Mesendoderm (in vitro differentiated cells): Measurements from ENCODE around the gene EARS2.

Source experiments
- DNase-seq: peaks from one replicate; pipeline ENCODE4 v3.0.0; 2013
- H2AK5ac ChIP-seq: 2 replicates; pipeline ENCODE4 v1.6.1; 2013; ENCODE audit warnings: low read length, inconsistent platforms
- H2BK120ac ChIP-seq: 2 replicates; pipeline ENCODE4 v1.6.1; 2013; ENCODE audit warnings: low read depth, mild to moderate bottlenecking, low read length, moderate library complexity, mixed read lengths
- H2BK15ac ChIP-seq: replicated peaks from 2 replicates; pipeline ENCODE4 v1.6.1; 2013; ENCODE audit warnings: low read depth, mild to moderate bottlenecking, moderate library complexity
- H2BK5ac ChIP-seq: 2 replicates; pipeline ENCODE4 v1.6.1; 2013; ENCODE audit warnings: low read length, inconsistent platforms
- H3K18ac ChIP-seq: 2 replicates; pipeline ENCODE4 v1.6.1; 2013; ENCODE audit warnings: mild to moderate bottlenecking, low read length, mixed read lengths
- H3K23ac ChIP-seq: one replicate; pipeline ENCODE4 v1.6.1; 2013; ENCODE audit warnings: low read length
- H3K27ac ChIP-seq: 2 replicates; pipeline ENCODE4 v1.5.1; 2013; ENCODE audit warnings: low read depth, mild to moderate bottlenecking, inconsistent platforms, low read length, moderate library complexity
- H3K27me3 ChIP-seq: 2 replicates; pipeline ENCODE4 v1.6.1; 2013; ENCODE audit warnings: low read length, control low read depth, mild to moderate bottlenecking, inconsistent platforms; ENCODE audit not compliant: insufficient read depth, poor library complexity
- H3K36me3 ChIP-seq: 2 replicates; pipeline ENCODE4 v1.6.1; 2013; ENCODE audit warnings: low read length, inconsistent platforms; ENCODE audit not compliant: control insufficient read depth, insufficient read depth
- H3K4ac ChIP-seq: one replicate; pipeline ENCODE4 v1.6.1; 2013; ENCODE audit warnings: low read depth, mild to moderate bottlenecking, low read length, moderate library complexity
- H3K4me1 ChIP-seq: 2 replicates; pipeline ENCODE4 v1.6.1; 2013; ENCODE audit warnings: low read depth, low read length, inconsistent platforms; ENCODE audit not compliant: control insufficient read depth
- H3K4me2 ChIP-seq: 2 replicates; pipeline ENCODE4 v1.6.1; 2013; ENCODE audit warnings: low read length
- H3K4me3 ChIP-seq: 2 replicates; pipeline ENCODE4 v1.5.1; 2013; ENCODE audit warnings: mild to moderate bottlenecking, low read length
- H3K56ac ChIP-seq: one replicate; pipeline ENCODE4 v1.6.1; 2013; ENCODE audit warnings: low read length
- H3K79me1 ChIP-seq: 2 replicates; pipeline ENCODE4 v1.6.1; 2013; ENCODE audit warnings: low read length, inconsistent platforms
- H3K79me2 ChIP-seq: 2 replicates; pipeline ENCODE4 v1.6.1; 2013; ENCODE audit warnings: mild to moderate bottlenecking, low read length; ENCODE audit not compliant: control insufficient read depth, insufficient read depth
- H3K9ac ChIP-seq: 2 replicates; pipeline ENCODE4 v1.6.1; 2013; ENCODE audit warnings: low read length, inconsistent platforms
- H4K5ac ChIP-seq: one replicate; pipeline ENCODE4 v1.6.1; 2013; ENCODE audit warnings: low read length
- H4K8ac ChIP-seq: one replicate; pipeline ENCODE4 v1.6.1; 2013; ENCODE audit warnings: low read depth, mild to moderate bottlenecking, control low read depth, low read length, moderate library complexity
- WGBS: extraction: QIAGEN DNeasy Blood & Tissue Kit; methylation state at CpG from one replicate; pipeline ENCODE4 v1.1.7; 2013; ENCODE audit warnings: low lambda C conversion rate, missing lambda C conversion rate; ENCODE audit not compliant: insufficient coverage; ENCODE audit errors: extremely low coverage; 5-methylcytosine and 5-hydroxymethylcytosine counted together

The EARS2 gene

GRCh38 chr16:23579371-23579770, 22.2 kb upstream of the EARS2 start:
- Histone ChIP-seq H3K4me2 (no peak overlapping the region), H3K36me3 (peaks cover 7% of the 10 kb centered on the region), H2BK5ac (no peak overlapping the region)

GRCh38 chr16:23578101-23578830, 21.1 kb upstream of the EARS2 start:
- H2BK120ac ChIP-seq, result no peak overlapping the region
- no peak overlapping the region for H3K56ac ChIP-seq
- H3K36me3 ChIP-seq, result peaks cover 5% of the 10 kb centered on the region
- no peak overlapping the region for H3K18ac ChIP-seq
- H2BK15ac ChIP-seq, result no peak overlapping the region
- H4K5ac ChIP-seq, result no peak overlapping the region
- H3K27me3 ChIP-seq, result no peaks in the 10 kb centered on the region
- no peak overlapping the region for H3K4ac ChIP-seq
- no peak overlapping the region for H3K9ac ChIP-seq
- no peak overlapping the region for H2AK5ac ChIP-seq
- H3K23ac ChIP-seq, result no peak overlapping the region
- H3K79me2 ChIP-seq, result no peaks in the 10 kb centered on the region
- H3K4me3 ChIP-seq, result no peak overlapping the region
- no peaks in the 10 kb centered on the region for H3K4me1 ChIP-seq
- H3K4me2 ChIP-seq, result no peak overlapping the region
- no CpG with 5 or more reads among the region's 5 CpGs for WGBS
- no peaks in the 10 kb centered on the region for H3K79me1 ChIP-seq
- no peak for DNase-seq
- H3K27ac ChIP-seq, result no peak overlapping the region
- H2BK5ac ChIP-seq, result no peak overlapping the region
- H4K8ac ChIP-seq, result no peak overlapping the region

More at GRCh38 chr16:23579371-23579770, 22.2 kb upstream of the EARS2 start:
- no peaks in the 10 kb centered on the region for H3K79me2 ChIP-seq
- H3K27ac ChIP-seq, result no peak overlapping the region
- no peak overlapping the region for H2AK5ac ChIP-seq
- no peak overlapping the region for H3K4me3 ChIP-seq
- H4K5ac ChIP-seq, result no peak overlapping the region
- no peaks in the 10 kb centered on the region for H3K27me3 ChIP-seq
- H4K8ac ChIP-seq, result no peak overlapping the region
- no peak overlapping the region for H3K4ac ChIP-seq
- no peak overlapping the region for H2BK120ac ChIP-seq
- DNase-seq, result no peak
- no peak overlapping the region for H2BK15ac ChIP-seq
- no CpG with 5 or more reads among the region's 4 CpGs for WGBS
- H3K23ac ChIP-seq, result no peak overlapping the region
- H3K4me1 ChIP-seq, result no peaks in the 10 kb centered on the region
- H3K79me1 ChIP-seq, result no peaks in the 10 kb centered on the region
- no peak overlapping the region for H3K18ac ChIP-seq
- no peak overlapping the region for H3K9ac ChIP-seq
- H3K56ac ChIP-seq, result no peak overlapping the region

GRCh38 chr16:23577493-23577892, 20.3 kb upstream of the EARS2 start:
- Histone ChIP-seq H3K4me1 (no peaks in the 10 kb centered on the region), H3K79me1 (no peaks in the 10 kb centered on the region), H3K4ac (no peak overlapping the region), H3K18ac (no peak overlapping the region), H3K27me3 (no peaks in the 10 kb centered on the region), H2BK15ac (no peak overlapping the region), H2BK5ac (no peak overlapping the region), H3K79me2 (no peaks in the 10 kb centered on the region), H4K5ac (no peak overlapping the region), H4K8ac (no peak overlapping the region), H3K27ac (no peak overlapping the region), H2AK5ac (no peak overlapping the region), H3K4me3 (no peak overlapping the region), H3K56ac (no peak overlapping the region), H3K9ac (no peak overlapping the region), H3K36me3 (peaks cover 5% of the 10 kb centered on the region), H3K4me2 (no peak overlapping the region), H3K23ac (no peak overlapping the region), H2BK120ac (no peak overlapping the region)
- no CpG with 5 or more reads among the region's 2 CpGs for WGBS
- no peak for DNase-seq

GRCh38 chr16:23575834-23576233, 18.7 kb upstream of the EARS2 start:
- Histone ChIP-seq H3K23ac (no peak overlapping the region), H3K36me3 (peaks cover 5% of the 10 kb centered on the region), H2BK5ac (no peak overlapping the region), H3K18ac (no peak overlapping the region), H3K4me3 (no peak overlapping the region), H3K27ac (no peak overlapping the region), H2BK15ac (no peak overlapping the region), H3K4me2 (no peak overlapping the region), H4K8ac (no peak overlapping the region), H3K4me1 (no peaks in the 10 kb centered on the region), H3K4ac (no peak overlapping the region), H3K9ac (no peak overlapping the region), H3K56ac (no peak overlapping the region), H2AK5ac (no peak overlapping the region), H3K27me3 (no peaks in the 10 kb centered on the region), H2BK120ac (no peak overlapping the region), H4K5ac (no peak overlapping the region), H3K79me2 (no peaks in the 10 kb centered on the region), H3K79me1 (peaks cover 1% of the 10 kb centered on the region)
- DNase-seq, result peak; percentile 54
- no CpG with 5 or more reads among the region's 3 CpGs for WGBS

- Histone ChIP-seq H2BK120ac (no peak overlapping the region), H4K5ac (no peak overlapping the region), H3K4me1 (no peaks in the 10 kb centered on the region), H3K27ac (no peak overlapping the region), H3K18ac (no peak overlapping the region), H3K27me3 (no peaks in the 10 kb centered on the region), H3K23ac (no peak overlapping the region), H3K36me3 (peaks cover 9% of the 10 kb centered on the region), H3K4ac (no peak overlapping the region), H3K56ac (no peak overlapping the region), H2BK5ac (no peak overlapping the region), H4K8ac (no peak overlapping the region), H2BK15ac (no peak overlapping the region), H3K79me1 (peaks cover 1% of the 10 kb centered on the region), H3K4me3 (no peak overlapping the region), H2AK5ac (no peak overlapping the region), H3K9ac (no peak overlapping the region), H3K79me2 (no peaks in the 10 kb centered on the region), H3K4me2 (no peak overlapping the region)
- DNase-seq, result no peak
- no CpG with 5 or more reads among the region's 5 CpGs for WGBS
Measured at GRCh38 chr16:23573817-23574216, 16.7 kb upstream of the EARS2 start.

GRCh38 chr16:23572394-23572793, 15.2 kb upstream of the EARS2 start:
- H3K4me1 ChIP-seq, result no peaks in the 10 kb centered on the region
- no peak overlapping the region for H4K8ac ChIP-seq
- H3K4ac ChIP-seq, result no peak overlapping the region
- H4K5ac ChIP-seq, result no peak overlapping the region
- H3K23ac ChIP-seq, result no peak overlapping the region
- H3K18ac ChIP-seq, result no peak overlapping the region
- H3K9ac ChIP-seq, result no peak overlapping the region
- no peak overlapping the region for H2BK120ac ChIP-seq
- no peak for DNase-seq
- H3K27me3 ChIP-seq, result no peaks in the 10 kb centered on the region
- no peak overlapping the region for H2BK15ac ChIP-seq
- WGBS, result no CpG with 5 or more reads among the region's 9 CpGs
- no peaks in the 10 kb centered on the region for H3K79me2 ChIP-seq
- no peak overlapping the region for H3K4me2 ChIP-seq
- no peak overlapping the region for H3K27ac ChIP-seq
- H2AK5ac ChIP-seq, result no peak overlapping the region
- H2BK5ac ChIP-seq, result no peak overlapping the region
- H3K4me3 ChIP-seq, result no peak overlapping the region
- no peak overlapping the region for H3K56ac ChIP-seq
- H3K79me1 ChIP-seq, result peaks cover 3% of the 10 kb centered on the region
- peaks cover 11% of the 10 kb centered on the region for H3K36me3 ChIP-seq
